Activated B cell treated with CpG ODN at 0.5 μM for 24 hours (primary cell): ENCODE data around the gene NCKAP5. TPM values are rescaled to one million over a fixed set of nuclear protein-coding genes. Genes with fewer than 3 reads are reported as not detected.

Experiments used
- ATAC-seq: fragments of 200-7000 bp; cut with Tn5 transposase; one replicate; pipeline ENCODE4 v1.10.0; 2021; ENCODE audit warnings: low read depth, mild to moderate bottlenecking, moderate library complexity
- CTCF ChIA-PET: fragments of 350-600 bp; sonication (Branson Sonifier 250); formaldehyde crosslinking; loops from one replicate; lab custom pipeline; 2021; ENCODE audit warnings: antibody characterized with exemption; lab: Charles Lee
- POLR2A ChIA-PET: fragments of 350-600 bp; sonication (Branson Sonifier 250); formaldehyde crosslinking; loops from one replicate; lab custom pipeline; 2021; ENCODE audit warnings: antibody characterized with exemption; lab: Charles Lee
- DNase-seq: peaks from one replicate; pipeline ENCODE4 v3.0.0; 2022
- H3K27ac Mint-ChIP-seq: one replicate; pipeline ENCODE4 v1.8.0; 2020; ENCODE audit warnings: mixed read lengths
- H3K27me3 Mint-ChIP-seq: one replicate; pipeline ENCODE4 v1.8.0; 2021; ENCODE audit warnings: mixed read lengths
- H3K36me3 Mint-ChIP-seq: one replicate; pipeline ENCODE4 v1.8.0; 2021; ENCODE audit warnings: low read depth, mixed read lengths
- H3K4me1 Mint-ChIP-seq: one replicate; pipeline ENCODE4 v1.8.0; 2021; ENCODE audit warnings: mixed read lengths
- H3K4me3 Mint-ChIP-seq: one replicate; pipeline ENCODE4 v1.8.0; 2020; ENCODE audit warnings: mild to moderate bottlenecking, mixed read lengths
- H3K9me3 Mint-ChIP-seq: one replicate; pipeline ENCODE4 v1.8.0; 2020; ENCODE audit warnings: mixed read lengths
- intact Hi-C: fragments of 100-400 bp; cut with micrococcal nuclease; formaldehyde crosslinking; loops from one replicate; pipeline ENCODE4 v1.15.1; 2024
- total RNA-seq: library from RNA; stranded (reverse); gene quantifications from 2 replicates; pipeline ENCODE4 v1.2.3, GENCODE V29; 2022
- TF ChIP-seq, protein P1 (sequence below): fragments of 200-600 bp; IDR thresholded peaks from one replicate; pipeline ENCODE4 v1.8.0; 2022; ENCODE audit warnings: antibody characterized with exemption, mild to moderate bottlenecking

Gene NCKAP5
- total RNA-seq, 1 donor from 2014 or later, result not detected

DNA sequence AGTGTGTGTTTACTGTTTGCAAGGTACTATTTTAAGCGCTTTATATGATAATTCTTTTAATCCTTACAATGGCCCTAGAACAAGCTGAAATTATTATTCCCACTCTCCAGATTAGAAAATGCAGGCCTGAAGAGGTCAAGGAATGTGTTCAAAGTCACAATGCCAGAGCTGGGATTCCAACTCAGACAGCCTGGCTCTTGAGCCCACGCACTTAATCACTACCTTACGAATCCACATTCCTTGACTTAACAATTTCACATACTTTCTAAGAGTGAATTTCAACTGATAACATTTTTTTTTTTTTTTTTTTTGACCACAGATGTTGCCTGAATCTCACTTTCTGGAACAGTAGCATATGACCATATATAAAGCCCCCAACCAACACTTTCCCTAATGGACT, 400.3 kb downstream of the NCKAP5 start:
- H3K27ac Mint-ChIP-seq, result no peak overlapping the region
- no peaks in the 10 kb centered on the region for H3K9me3 Mint-ChIP-seq
- no peaks in the 10 kb centered on the region for H3K4me1 Mint-ChIP-seq
- ChIA-PET CTCF (interaction anchor here (0.9 kb wide), 1 partner anchor 621 kb away, joined by 4 read pairs; no protein-coding TSS in a partner anchor), POLR2A (no interaction called here)
- TF ChIP-seq, protein P1, sequence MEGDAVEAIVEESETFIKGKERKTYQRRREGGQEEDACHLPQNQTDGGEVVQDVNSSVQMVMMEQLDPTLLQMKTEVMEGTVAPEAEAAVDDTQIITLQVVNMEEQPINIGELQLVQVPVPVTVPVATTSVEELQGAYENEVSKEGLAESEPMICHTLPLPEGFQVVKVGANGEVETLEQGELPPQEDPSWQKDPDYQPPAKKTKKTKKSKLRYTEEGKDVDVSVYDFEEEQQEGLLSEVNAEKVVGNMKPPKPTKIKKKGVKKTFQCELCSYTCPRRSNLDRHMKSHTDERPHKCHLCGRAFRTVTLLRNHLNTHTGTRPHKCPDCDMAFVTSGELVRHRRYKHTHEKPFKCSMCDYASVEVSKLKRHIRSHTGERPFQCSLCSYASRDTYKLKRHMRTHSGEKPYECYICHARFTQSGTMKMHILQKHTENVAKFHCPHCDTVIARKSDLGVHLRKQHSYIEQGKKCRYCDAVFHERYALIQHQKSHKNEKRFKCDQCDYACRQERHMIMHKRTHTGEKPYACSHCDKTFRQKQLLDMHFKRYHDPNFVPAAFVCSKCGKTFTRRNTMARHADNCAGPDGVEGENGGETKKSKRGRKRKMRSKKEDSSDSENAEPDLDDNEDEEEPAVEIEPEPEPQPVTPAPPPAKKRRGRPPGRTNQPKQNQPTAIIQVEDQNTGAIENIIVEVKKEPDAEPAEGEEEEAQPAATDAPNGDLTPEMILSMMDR, result no peak
- DNase-seq (no peak), ATAC-seq (no peak)
- H3K4me3 Mint-ChIP-seq, result no peak overlapping the region
- intact Hi-C loops, result no loop called here
- peaks cover 6% of the 10 kb centered on the region for H3K27me3 Mint-ChIP-seq
- no peaks in the 10 kb centered on the region for H3K36me3 Mint-ChIP-seq

DNA sequence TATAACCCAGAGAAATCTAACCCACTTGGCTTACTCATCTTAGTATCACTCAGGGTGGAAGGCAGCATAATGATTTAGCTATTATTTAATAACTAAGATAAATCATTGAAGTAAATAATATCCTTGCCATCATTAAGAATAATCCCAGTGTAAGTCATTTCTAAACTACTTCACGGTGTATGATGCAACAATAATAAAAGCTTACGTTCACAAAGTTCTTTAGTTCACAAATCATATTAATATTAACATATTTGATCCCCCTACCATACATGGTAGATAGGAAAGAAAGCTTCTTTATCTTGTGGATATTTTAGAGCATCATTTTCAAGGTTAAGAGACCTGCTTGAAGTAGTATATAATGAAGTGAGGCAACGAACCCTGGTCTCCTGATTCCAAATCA, 401.0 kb downstream of the NCKAP5 start:
- TF ChIP-seq, protein P1, result no peak
- H3K9me3 Mint-ChIP-seq, result no peaks in the 10 kb centered on the region
- H3K27ac Mint-ChIP-seq, result no peak overlapping the region
- peaks cover 7% of the 10 kb centered on the region for H3K27me3 Mint-ChIP-seq
- no peak overlapping the region for H3K4me3 Mint-ChIP-seq
- DNase-seq, result no peak
- H3K36me3 Mint-ChIP-seq, result no peaks in the 10 kb centered on the region
- POLR2A ChIA-PET, result no interaction called here
- no peak for ATAC-seq
- CTCF ChIA-PET, result interaction anchor here (1.2 kb wide), 1 partner anchor 620 kb away, joined by 4 read pairs; no protein-coding TSS in a partner anchor
- H3K4me1 Mint-ChIP-seq, result no peaks in the 10 kb centered on the region
- intact Hi-C loops, result no loop called here

DNA sequence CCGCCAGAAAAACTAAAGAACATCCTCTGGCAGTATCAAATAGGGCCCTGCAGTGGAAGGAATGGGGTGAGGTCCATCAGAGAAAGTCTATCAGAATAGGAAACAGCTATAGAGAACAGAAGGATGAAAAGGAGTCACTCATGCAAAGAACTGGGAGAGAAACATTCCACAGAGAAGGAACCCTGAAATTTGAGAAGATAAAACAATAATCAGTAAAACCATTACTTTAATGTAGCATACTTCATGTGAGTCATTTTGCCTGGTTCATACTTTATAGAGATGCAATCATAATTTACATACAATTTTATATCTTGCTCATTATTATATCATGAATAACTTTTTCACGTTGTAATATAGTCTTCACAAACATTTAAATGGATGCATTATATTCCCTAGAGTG, 402.2 kb downstream of the NCKAP5 start:
- ChIA-PET POLR2A (no interaction called here), CTCF (no interaction called here)
- ATAC-seq (no peak), DNase-seq (no peak)
- H3K36me3 Mint-ChIP-seq, result no peaks in the 10 kb centered on the region
- H3K4me3 Mint-ChIP-seq, result no peak overlapping the region
- no peaks in the 10 kb centered on the region for H3K4me1 Mint-ChIP-seq
- H3K27ac Mint-ChIP-seq, result no peak overlapping the region
- intact Hi-C loops, result no loop called here
- H3K27me3 Mint-ChIP-seq, result peaks cover 7% of the 10 kb centered on the region
- no peaks in the 10 kb centered on the region for H3K9me3 Mint-ChIP-seq
- TF ChIP-seq, protein P1, result no peak

DNA sequence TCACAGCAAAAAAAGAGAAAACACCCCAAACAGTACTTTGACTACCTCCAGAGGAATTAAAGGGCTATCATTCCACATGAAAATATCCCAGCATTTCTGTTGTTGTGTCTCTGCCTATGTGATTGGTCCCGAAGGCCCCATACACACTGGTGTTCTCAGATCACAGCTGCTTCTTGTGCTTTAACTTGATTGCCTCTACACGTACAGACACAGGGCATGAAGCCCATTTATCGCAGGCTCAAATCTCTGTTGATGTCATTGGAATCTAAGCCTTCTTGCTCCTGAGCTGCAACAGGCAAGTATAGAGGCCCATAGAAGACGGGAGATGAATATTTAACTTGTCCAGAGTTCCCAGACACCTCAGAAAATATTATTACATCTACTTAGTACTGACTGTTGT, 405.2 kb downstream of the NCKAP5 start:
- Mint-ChIP-seq H3K9me3 (no peaks in the 10 kb centered on the region), H3K27me3 (peaks cover 3% of the 10 kb centered on the region), H3K4me1 (no peaks in the 10 kb centered on the region), H3K36me3 (no peaks in the 10 kb centered on the region), H3K4me3 (no peak overlapping the region), H3K27ac (no peak overlapping the region)
- ChIA-PET CTCF (no interaction called here), POLR2A (no interaction called here)
- intact Hi-C loops, result no loop called here
- ATAC-seq (no peak), DNase-seq (no peak)
- TF ChIP-seq, protein P1, result no peak

DNA sequence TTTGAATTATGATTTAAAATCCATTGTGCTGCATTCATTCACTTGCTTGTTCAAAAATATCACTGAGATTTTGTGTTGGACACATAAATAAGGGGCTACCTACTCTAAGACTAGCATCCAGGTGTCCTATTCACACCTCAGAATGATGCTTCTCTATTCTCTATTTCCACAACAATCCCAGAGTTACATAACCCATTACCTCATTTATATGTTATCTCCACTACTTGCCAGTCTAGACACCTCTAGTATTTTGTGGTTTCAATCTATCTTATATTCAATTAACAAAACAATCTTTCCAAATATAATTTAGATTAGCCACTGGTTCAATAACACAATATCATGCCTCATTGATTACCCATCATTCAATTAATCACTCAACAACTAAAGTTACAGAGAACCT, 409.8 kb downstream of the NCKAP5 start:
- H3K36me3 Mint-ChIP-seq, result no peaks in the 10 kb centered on the region
- ChIA-PET POLR2A (no interaction called here), CTCF (no interaction called here)
- no peak overlapping the region for H3K27ac Mint-ChIP-seq
- TF ChIP-seq, protein P1, result no peak
- intact Hi-C loops, result no loop called here
- ATAC-seq (no peak), DNase-seq (no peak)
- no peaks in the 10 kb centered on the region for H3K9me3 Mint-ChIP-seq
- no peaks in the 10 kb centered on the region for H3K4me1 Mint-ChIP-seq
- H3K4me3 Mint-ChIP-seq, result no peak overlapping the region
- peaks cover 3% of the 10 kb centered on the region for H3K27me3 Mint-ChIP-seq
